GM12873 (cell line): ENCODE data around the gene WNK2.

ENCODE experiments used
- CTCF ChIP-seq: IDR thresholded peaks from 2 replicates; pipeline ENCODE4 v1.5.1; 2012; ENCODE audit warnings: low read depth, mild to moderate bottlenecking, moderate library complexity, low read length, control low read depth; ENCODE audit not compliant: insufficient read depth; ENCODE audit errors: missing control alignments

WNK2 gene

GRCh38 chr9:93317495-93318094 lies 133.7 kb downstream of the WNK2 start:
- TF ChIP-seq CTCF: no peak

- no peak for TF ChIP-seq CTCF
These were observed 134.5 kb downstream of the WNK2 start for GRCh38 chr9:93318480-93318879.

- no peak for TF ChIP-seq CTCF
These were observed 135.5 kb downstream of the WNK2 start for GRCh38 chr9:93319301-93319991.

GRCh38 chr9:93319992-93320500 lies 136.1 kb downstream of the WNK2 start:
- no peak for TF ChIP-seq CTCF

GRCh38 chr9:93320591-93321219 lies 136.8 kb downstream of the WNK2 start:
- no peak for TF ChIP-seq CTCF

- TF ChIP-seq CTCF: no peak
These were observed 137.3 kb downstream of the WNK2 start for GRCh38 chr9:93321220-93321610.

GRCh38 chr9:93324191-93324834 lies 140.4 kb downstream of the WNK2 start:
- no peak for TF ChIP-seq CTCF
